A549 (cell line): Measurements from ENCODE around the gene BNC2.

Source experiments
- CTCF ChIP-seq: fragments of >200 bp; sonication (Bioruptor Twin); formaldehyde crosslinking; IDR thresholded peaks from 3 replicates; pipeline ENCODE4 v1.5.1; 2016
- ESRRA ChIP-seq: fragments of 150-350 bp; IDR thresholded peaks from 2 replicates; pipeline ENCODE4 v1.6.1; 2014; ENCODE audit warnings: mild to moderate bottlenecking, low read length, borderline replicate concordance
- KDM1A ChIP-seq: fragments of 200-600 bp; sonication (generic); IDR thresholded peaks from 2 replicates; pipeline ENCODE4 v1.6.1; 2016; ENCODE audit warnings: low read depth, mild to moderate bottlenecking
- MAFK ChIP-seq: fragments of 450-650 bp; IDR thresholded peaks from 2 replicates; pipeline ENCODE4 v1.6.1; 2014; ENCODE audit not compliant: partially characterized antibody
- POLR2A ChIP-seq: IDR thresholded peaks from 2 replicates; pipeline ENCODE4 v1.6.1; 2012; ENCODE audit warnings: mild to moderate bottlenecking, low read length
- RFX5 ChIP-seq: fragments of 450-650 bp; IDR thresholded peaks from 2 replicates; pipeline ENCODE4 v1.7.1; 2014; ENCODE audit warnings: antibody characterized with exemption, mild to moderate bottlenecking, moderate library complexity

GRCh38 chr9:16796304-16796825 lies 74.1 kb downstream of the BNC2 start:
- TF ChIP-seq CTCF (no peak), KDM1A (no peak), RFX5 (no peak), MAFK (no peak), ESRRA (no peak), POLR2A (no peak)
